Fibroblast of mammary gland (primary cell): ENCODE data around the gene CFAP61.

Experiments used
- DNase-seq: peaks from one replicate; pipeline ENCODE4 v3.0.0-alpha.2; 2010; ENCODE audit warnings: low read depth
- H3K4me3 ChIP-seq: 2 replicates; pipeline ENCODE4 v1.5.1; 2011; ENCODE audit warnings: low read depth, mild to moderate bottlenecking, low read length, moderate library complexity; ENCODE audit not compliant: control insufficient read depth
- CTCF ChIP-seq: conservative IDR thresholded peaks from 2 replicates; pipeline ENCODE4 v1.5.1; 2011; ENCODE audit warnings: low read depth, low read length, inconsistent platforms; ENCODE audit not compliant: control insufficient read depth, insufficient read depth

CFAP61 gene

GRCh38 chr20:20267685-20268370 is 215.5 kb downstream of the CFAP61 start:
- DNase-seq = no peak
- no peak overlapping the region for H3K4me3 ChIP-seq
- TF ChIP-seq CTCF = no peak

GRCh38 chr20:20271271-20271670 is 218.9 kb downstream of the CFAP61 start:
- no peak overlapping the region for H3K4me3 ChIP-seq
- DNase-seq = no peak
- no peak for TF ChIP-seq CTCF

DNA sequence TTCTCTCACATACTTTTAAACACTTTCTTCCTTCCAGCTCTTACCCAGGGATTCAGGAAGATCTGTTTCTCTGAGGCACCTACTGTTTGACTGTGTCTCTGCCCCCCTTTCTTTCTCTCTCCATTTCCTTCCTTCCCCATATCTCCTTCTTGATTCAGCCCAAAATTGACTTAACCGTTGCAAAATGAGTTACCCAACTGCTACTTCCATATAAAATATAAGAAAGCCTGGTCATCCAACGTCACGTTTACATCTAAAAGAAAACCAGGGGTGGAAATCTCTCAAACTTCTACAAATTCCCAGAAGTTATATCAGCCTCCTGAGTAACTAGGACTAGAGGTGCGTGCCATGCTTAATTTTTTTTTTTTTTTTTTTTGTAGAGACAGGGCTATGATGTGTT is 220.4 kb downstream of the CFAP61 start:
- DNase-seq = no peak
- TF ChIP-seq CTCF = no peak
- H3K4me3 ChIP-seq = no peak overlapping the region

GRCh38 chr20:20273286-20273685 is 221.0 kb downstream of the CFAP61 start:
- DNase-seq = no peak
- H3K4me3 ChIP-seq = no peak overlapping the region
- TF ChIP-seq CTCF = no peak

DNA sequence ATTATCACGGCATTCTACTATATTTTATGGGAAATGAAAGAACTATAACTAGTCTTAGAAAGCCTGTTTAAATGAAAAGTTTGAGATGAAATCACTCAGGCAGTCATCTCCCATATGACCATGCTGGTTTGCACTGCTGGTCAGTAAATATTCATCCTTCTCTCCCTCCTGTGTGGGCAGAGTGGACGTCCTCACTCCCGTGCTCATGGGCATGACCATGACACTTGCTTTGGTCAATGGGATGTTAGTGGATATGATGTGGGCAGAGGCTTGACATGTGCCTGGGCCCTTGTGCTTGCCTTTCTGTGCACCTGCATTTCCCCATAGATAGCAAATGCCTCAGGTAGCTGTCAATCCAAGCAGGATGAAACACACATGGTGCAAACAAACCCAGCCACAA is 222.5 kb downstream of the CFAP61 start:
- no peak for TF ChIP-seq CTCF
- no peak overlapping the region for H3K4me3 ChIP-seq
- no peak for DNase-seq

DNA sequence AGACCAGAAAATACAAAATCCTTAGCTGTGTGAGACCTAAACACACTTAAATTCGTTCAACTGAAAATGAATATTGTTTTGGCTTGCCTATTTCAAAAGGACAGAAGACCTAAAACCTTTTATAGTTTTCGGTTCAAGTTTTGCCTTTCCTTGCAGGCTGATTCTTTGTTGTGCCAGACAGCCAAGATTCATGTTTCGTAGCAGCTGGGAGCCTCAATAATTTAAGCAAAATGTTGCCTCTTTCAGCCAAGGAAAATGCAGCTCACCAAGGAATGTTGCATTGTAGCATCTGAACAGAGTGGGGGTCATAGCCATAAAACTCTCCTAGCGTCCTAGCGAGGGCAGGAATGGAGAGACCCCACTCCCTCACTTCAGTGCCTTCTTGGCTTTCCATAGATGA is 223.3 kb downstream of the CFAP61 start:
- DNase-seq = no peak
- no peak for TF ChIP-seq CTCF
- H3K4me3 ChIP-seq = no peak overlapping the region
